Measurements from ENCODE around the gene ICOS. TPM values are rescaled to one million over a fixed set of nuclear protein-coding genes. Genes with fewer than 3 reads are reported as not detected.
"Not testable (repeated sequence)": the region's sequence is repeated elsewhere in the genome, so short reads cannot be mapped to it uniquely, and the experiment has no call there.

Gene ICOS
- total and polyA plus RNA-seq, 4 donors: 0.02 to 0.17 (median 0.09) TPM; not detected in 1

GRCh38 chr2:203928849-203929248 lies 7.7 kb upstream of the ICOS start:
- peaks cover 0 to 4% (median 0%) of the 10 kb centered on the region in 4 donors for H3K27me3 ChIP-seq (ENCODE audit: control insufficient read depth in 4 of 4, insufficient read depth in 4 of 4, low read length in 3 of 4)
- no peak overlapping the region for H3K27ac ChIP-seq (ENCODE audit: low read depth in 1 of 2, low read length in 2 of 2)
- H3K9me3 ChIP-seq (ENCODE audit: control insufficient read depth in 4 of 4, low read length in 3 of 4): no peaks in the 10 kb centered on the region
- no peaks in the 10 kb centered on the region for H3K4me1 ChIP-seq (ENCODE audit: control insufficient read depth in 4 of 4, insufficient read depth in 4 of 4, low read length in 3 of 4)
- no peak for DNase-seq (ENCODE audit: low spot score)
- TF ChIP-seq CTCF (IDR thresholded peaks at IDR 0.05; ENCODE audit: low read depth, low read length, missing input control) (no peak), RAD21 (IDR thresholded peaks at IDR 0.05) (peak; percentile 42 to 46)
- H3K36me3 ChIP-seq (ENCODE audit: control insufficient read depth in 4 of 4, insufficient read depth in 3 of 4, low read depth in 1 of 4, low read length in 3 of 4): no peaks in the 10 kb centered on the region
- no peak overlapping the region for H3K4me3 ChIP-seq (ENCODE audit: low read depth in 1 of 3, low read length in 3 of 3)
- no peak overlapping the region for H3K9ac ChIP-seq (ENCODE audit: low read depth in 1 of 2, low read length in 2 of 2)

GRCh38 chr2:203931262-203931661 lies 5.3 kb upstream of the ICOS start:
- H3K9me3 ChIP-seq (ENCODE audit: control insufficient read depth in 4 of 4, low read length in 3 of 4); H3K4me1 ChIP-seq (ENCODE audit: control insufficient read depth in 4 of 4, insufficient read depth in 4 of 4, low read length in 3 of 4); H3K9ac ChIP-seq (ENCODE audit: low read depth in 1 of 2, low read length in 2 of 2); H3K27me3 ChIP-seq (ENCODE audit: control insufficient read depth in 4 of 4, insufficient read depth in 4 of 4, low read length in 3 of 4); DNase-seq (ENCODE audit: low spot score); H3K4me3 ChIP-seq (ENCODE audit: low read depth in 1 of 3, low read length in 3 of 3); H3K27ac ChIP-seq (ENCODE audit: low read depth in 1 of 2, low read length in 2 of 2); H3K36me3 ChIP-seq (ENCODE audit: control insufficient read depth in 4 of 4, insufficient read depth in 3 of 4, low read depth in 1 of 4, low read length in 3 of 4): not testable (repeated sequence)
- 82% methylated on average over 3 of the region's 3 CpGs for WGBS

- Histone ChIP-seq H3K9me3 (ENCODE audit: control insufficient read depth in 4 of 4, low read length in 3 of 4) (no peaks in the 10 kb centered on the region), H3K9ac (ENCODE audit: low read depth in 1 of 2, low read length in 2 of 2) (no peak overlapping the region), H3K27me3 (ENCODE audit: control insufficient read depth in 4 of 4, insufficient read depth in 4 of 4, low read length in 3 of 4) (no peaks in the 10 kb centered on the region), H3K27ac (ENCODE audit: low read depth in 1 of 2, low read length in 2 of 2) (no peak overlapping the region), H3K4me3 (ENCODE audit: low read depth in 1 of 3, low read length in 3 of 3) (no peak overlapping the region), H3K36me3 (ENCODE audit: control insufficient read depth in 4 of 4, insufficient read depth in 3 of 4, low read depth in 1 of 4, low read length in 3 of 4) (no peaks in the 10 kb centered on the region), H3K4me1 (ENCODE audit: control insufficient read depth in 4 of 4, insufficient read depth in 4 of 4, low read length in 3 of 4) (no peaks in the 10 kb centered on the region)
- WGBS: 64% methylated on average over 5 of the region's 5 CpGs
- DNase-seq (ENCODE audit: low spot score): no peak
- TF ChIP-seq JUND (IDR thresholded peaks at IDR 0.05): no peak
- no peak for TF ChIP-seq EGR1 (IDR thresholded peaks at IDR 0.05; ENCODE audit: low read depth in 2 of 2)
- no peak for TF ChIP-seq GABPA (IDR thresholded peaks at IDR 0.05 in 1 of 2, conservative IDR thresholded peaks at IDR 0.05 in 1 of 2)
- TF ChIP-seq SP1 (IDR thresholded peaks at IDR 0.05): no peak
- TF ChIP-seq TAF1 (conservative IDR thresholded peaks at IDR 0.05): no peak
- TF ChIP-seq YY1 (IDR thresholded peaks at IDR 0.05): no peak
- no peak for TF ChIP-seq FOXA2 (IDR thresholded peaks at IDR 0.05)
- no peak for TF ChIP-seq RAD21 (IDR thresholded peaks at IDR 0.05)
- no peak for TF ChIP-seq REST (IDR thresholded peaks at IDR 0.05)
Observed at GRCh38 chr2:203934041-203934492, 2.5 kb upstream of the ICOS start.

Data from liver (tissue), 9 donors.